ENCODE measurements around the gene PRR14L.
"Not testable (repeated sequence)": the region's sequence is repeated elsewhere in the genome, so short reads cannot be mapped to it uniquely, and the experiment has no call there.

PRR14L gene

GRCh38 chr22:31681349-31682345 lies 68.3 kb downstream of the PRR14L start:
- DNase-seq = no peak

GRCh38 chr22:31680861-31681341 lies 69.0 kb downstream of the PRR14L start:
- no peak for DNase-seq

GRCh38 chr22:31678748-31679147 lies 71.2 kb downstream of the PRR14L start:
- no peak for DNase-seq

- DNase-seq = peak; percentile 65
Measured at GRCh38 chr22:31676700-31677099, 73.2 kb downstream of the PRR14L start.

GRCh38 chr22:31674219-31674618 lies 75.7 kb downstream of the PRR14L start:
- not testable (repeated sequence) for DNase-seq

GRCh38 chr22:31668849-31669248 lies 81.1 kb downstream of the PRR14L start:
- not testable (repeated sequence) for DNase-seq

GRCh38 chr22:31662668-31663037 lies 87.3 kb downstream of the PRR14L start:
- DNase-seq = no peak

GRCh38 chr22:31661851-31662667 lies 87.9 kb downstream of the PRR14L start, which contains the start of gene PISD:
TSS of gene PISD (minus strand) at chr22:31662215. CDS start at chr22:31662208, 7 bp downstream.
- DNase-seq = peak; percentile 95

GRCh38 chr22:31660860-31661341 lies 89.0 kb downstream of the PRR14L start:
- not testable (repeated sequence) for DNase-seq

- DNase-seq = no peak
Measured at GRCh38 chr22:31659246-31659645, 90.7 kb downstream of the PRR14L start.

GRCh38 chr22:31654408-31654807 lies 95.5 kb downstream of the PRR14L start:
- DNase-seq = no peak

GRCh38 chr22:31653944-31654343 lies 96.0 kb downstream of the PRR14L start:
- no peak for DNase-seq

GRCh38 chr22:31652911-31653684 lies 96.8 kb downstream of the PRR14L start:
- DNase-seq = no peak

- DNase-seq = no peak
Measured at GRCh38 chr22:31652088-31652487, 97.8 kb downstream of the PRR14L start.

- DNase-seq = no peak
Measured at GRCh38 chr22:31651664-31652063, 98.3 kb downstream of the PRR14L start.

- DNase-seq = no peak
Measured at GRCh38 chr22:31650391-31650790, 99.5 kb downstream of the PRR14L start.

GRCh38 chr22:31647523-31648320 lies 102.2 kb downstream of the PRR14L start:
- no peak for DNase-seq

GRCh38 chr22:31647066-31647465 lies 102.9 kb downstream of the PRR14L start:
- DNase-seq = no peak

GRCh38 chr22:31646186-31647019 lies 103.5 kb downstream of the PRR14L start:
- no peak for DNase-seq

GRCh38 chr22:31639436-31640039 lies 110.4 kb downstream of the PRR14L start:
- DNase-seq = no peak

Measured in right kidney (tissue), 1 donor.